ENCODE data around the gene TAF1B.
"Not testable (repeated sequence)": the region's sequence is repeated elsewhere in the genome, so short reads cannot be mapped to it uniquely, and the experiment has no call there.

The TAF1B gene

GRCh38 chr2:9832586-9832985 lies 10.7 kb upstream of the TAF1B start:
- no peak for DNase-seq

DNA sequence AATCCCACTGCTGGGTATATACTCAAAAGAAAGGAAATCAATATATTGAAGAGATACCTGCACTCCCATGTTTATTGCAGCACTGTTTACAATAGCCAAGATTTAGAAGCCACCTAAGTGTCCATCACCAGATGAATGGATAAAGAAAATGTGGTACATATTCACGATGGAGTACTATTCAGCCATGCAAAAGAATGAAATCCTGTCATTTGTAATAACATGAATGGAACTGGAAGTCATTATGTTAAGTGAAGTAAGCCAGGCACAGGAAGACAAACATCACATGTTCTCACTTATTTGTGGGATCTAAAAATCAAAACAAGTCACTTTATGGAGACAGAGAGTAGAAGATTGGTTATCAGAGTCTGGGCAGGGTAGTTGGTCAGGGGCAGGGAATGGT lies 8.2 kb upstream of the TAF1B start:
- DNase-seq = not testable (repeated sequence)

DNA sequence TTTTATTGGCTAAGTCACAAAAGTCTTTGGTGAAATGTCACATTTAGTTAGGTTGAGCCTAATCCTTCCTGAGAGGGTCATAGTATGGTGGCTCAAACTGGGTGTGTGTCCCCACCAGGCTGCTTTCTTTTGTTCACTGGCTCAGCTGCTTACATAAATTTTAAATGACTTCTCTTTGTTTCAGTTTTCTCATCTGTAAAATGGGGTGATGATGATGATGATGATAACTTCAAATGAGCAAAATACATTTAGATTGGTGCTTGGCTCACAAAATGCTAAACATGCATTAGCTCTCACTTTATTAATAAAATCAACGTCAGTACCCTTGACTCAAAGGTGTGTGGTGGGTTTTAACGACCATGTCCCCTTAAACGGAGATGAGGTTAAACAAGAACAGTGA lies 7.2 kb upstream of the TAF1B start:
- DNase-seq = no peak

- DNase-seq = no peak
Measured at GRCh38 chr2:9836517-9836916, 6.8 kb upstream of the TAF1B start.

DNA sequence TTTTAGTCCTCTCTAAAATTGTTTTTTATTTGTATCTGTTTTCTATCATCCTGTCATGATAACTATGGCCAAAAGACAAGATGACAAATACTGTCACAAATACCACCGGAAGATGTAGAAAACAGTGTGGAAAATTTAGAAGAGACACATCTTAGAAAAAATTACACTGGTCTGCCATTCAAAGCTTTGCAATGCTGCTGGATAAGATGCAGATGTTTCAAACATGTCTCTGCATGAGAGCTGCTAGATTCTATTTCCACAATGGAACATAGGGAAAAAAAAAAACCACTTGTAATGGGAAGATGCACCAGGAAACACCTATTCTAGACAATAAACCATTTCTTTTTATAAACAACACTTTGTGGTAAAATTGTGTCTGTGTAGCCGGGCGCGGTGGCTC lies 5.8 kb upstream of the TAF1B start:
- no peak for DNase-seq

DNA sequence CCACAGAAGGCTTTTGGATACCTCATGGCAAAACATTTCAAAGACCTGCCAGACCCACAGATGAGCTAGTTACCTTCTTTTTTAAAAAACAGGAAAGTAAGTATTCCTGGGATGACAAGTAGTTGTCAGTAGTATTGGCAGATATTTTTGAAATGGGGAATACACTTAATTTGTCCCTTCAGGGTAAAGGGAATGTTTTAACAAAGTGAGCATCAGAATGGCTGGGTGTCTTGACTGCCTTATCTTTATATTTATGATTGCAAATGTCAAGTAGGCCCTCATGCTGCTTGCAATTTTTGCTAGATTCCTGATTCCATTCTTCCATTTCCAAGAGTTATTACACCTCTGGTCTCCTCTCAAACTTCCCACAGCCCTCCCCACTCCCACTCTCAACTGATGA lies 4.9 kb upstream of the TAF1B start:
- no peak for DNase-seq

- no peak for DNase-seq
Measured at GRCh38 chr2:9842487-9843228, 616 bp upstream of the TAF1B start.

DNA sequence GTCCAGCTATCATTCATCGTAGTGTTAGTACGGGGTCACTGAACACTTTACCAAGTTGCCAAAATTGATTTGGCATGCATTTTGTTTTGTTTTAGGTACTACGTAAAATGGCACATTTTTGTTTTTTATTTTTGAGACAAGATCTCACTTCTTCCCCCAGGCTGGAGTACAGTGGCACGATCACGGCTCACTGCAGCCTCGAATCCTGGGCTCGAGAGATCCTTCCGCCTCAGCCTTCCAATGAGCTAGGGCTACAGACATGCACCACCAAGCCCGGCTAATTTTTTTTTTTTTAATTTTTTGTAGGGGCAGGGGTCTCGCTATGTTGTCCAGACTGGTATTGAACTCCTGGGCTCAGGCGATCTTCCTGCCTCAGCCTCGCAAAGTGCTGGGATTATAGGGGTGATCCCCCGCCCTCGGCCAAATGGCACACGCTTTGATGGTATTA lies 786 bp downstream of the TAF1B start:
- no peak for DNase-seq

GRCh38 chr2:9844576-9844975 lies 1.3 kb downstream of the TAF1B start:
- DNase-seq = no peak

DNA sequence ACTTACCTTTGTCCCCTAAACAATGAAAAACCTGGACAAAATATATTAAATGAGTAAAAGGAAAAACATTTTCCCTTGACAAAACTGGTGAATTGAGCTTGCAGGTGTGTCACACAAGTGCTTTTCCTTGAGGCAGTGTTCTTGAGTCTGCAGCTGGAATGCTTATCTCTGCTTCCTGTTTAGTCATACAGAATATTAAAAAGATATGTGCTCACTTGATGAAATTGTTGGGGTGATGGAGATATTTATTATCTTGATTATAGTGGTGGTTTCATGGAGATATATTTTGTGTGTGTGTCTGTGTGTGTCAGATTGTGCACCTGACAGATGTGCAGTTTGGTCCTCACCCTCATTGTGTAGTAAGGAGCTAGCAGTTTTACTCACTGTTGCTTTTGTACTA lies 3.3 kb downstream of the TAF1B start:
- no peak for DNase-seq

- no peak for DNase-seq
Measured at GRCh38 chr2:9847140-9847539, 3.9 kb downstream of the TAF1B start.

DNA sequence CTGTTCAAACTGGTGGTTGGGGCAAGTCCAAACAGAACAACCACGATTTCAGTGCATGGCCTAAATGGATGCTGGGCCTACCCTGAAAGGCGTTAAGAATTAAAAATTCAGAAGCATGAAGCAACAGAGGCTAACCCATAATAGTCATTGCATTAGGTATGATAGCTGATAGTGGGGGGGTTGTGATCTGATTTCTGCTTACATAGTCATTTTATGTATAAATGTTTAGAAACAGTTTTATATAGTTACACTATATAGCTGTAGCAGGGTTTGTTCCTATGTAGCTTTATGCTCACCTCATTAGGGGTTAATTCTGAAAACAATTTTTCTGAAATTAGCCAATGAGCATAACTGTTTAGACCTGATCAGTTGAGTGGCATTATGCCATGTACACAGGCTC lies 9.6 kb downstream of the TAF1B start:
- no peak for DNase-seq

GRCh38 chr2:9857814-9858729 lies 14.8 kb downstream of the TAF1B start:
- DNase-seq = no peak

- no peak for DNase-seq
Measured at GRCh38 chr2:9858730-9859068, 15.4 kb downstream of the TAF1B start.

DNA sequence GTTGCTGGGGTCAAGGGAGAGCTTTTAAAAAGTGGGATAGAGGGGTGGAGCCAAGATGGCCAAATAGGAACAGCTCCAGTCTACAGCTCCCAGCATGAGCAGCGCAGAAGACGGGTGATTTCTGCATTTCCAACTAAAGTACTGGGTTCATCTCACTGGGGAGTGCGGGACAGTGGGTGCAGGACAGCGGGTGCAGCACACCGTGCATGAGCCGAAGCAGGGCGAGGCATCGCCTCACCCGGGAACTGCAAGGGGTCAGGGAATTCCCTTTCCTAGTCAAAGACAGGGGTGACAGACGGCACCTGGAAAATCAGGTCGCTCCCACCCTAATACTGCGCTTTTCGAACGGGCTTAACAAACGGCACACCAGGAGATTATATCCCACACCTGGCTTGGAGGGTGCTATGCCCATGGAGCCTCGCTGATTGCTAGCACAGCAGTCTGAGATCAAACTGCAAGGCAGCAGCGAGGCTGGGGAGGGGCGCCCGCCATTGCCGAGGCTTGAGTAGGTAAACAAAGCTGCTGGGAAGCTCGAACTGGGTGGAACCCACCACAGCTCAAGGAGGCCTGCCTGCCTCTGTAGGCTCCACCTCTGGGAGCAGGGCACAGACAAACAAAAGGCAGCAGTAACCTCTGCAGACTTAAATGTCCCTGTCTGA lies 17.8 kb downstream of the TAF1B start:
- not testable (repeated sequence) for DNase-seq

DNA sequence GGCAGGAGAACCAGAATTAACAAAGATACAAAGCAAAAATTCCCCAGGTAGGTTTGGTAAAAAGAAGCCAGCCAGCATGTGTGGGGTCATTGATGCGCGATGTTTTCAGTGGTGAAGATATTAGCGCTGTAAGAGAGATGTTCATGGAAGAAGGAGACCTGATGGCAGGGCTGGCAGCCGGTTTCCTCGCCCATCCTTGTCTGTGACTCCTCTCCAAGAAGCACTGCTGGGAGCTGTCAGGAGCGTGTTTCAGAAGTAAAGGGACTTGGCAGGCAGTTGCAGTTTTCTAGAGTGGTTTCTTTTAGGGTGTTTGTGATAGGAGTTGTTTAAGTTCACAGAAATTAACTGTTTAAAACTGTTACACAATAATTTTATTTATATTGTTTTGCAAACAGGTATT lies 24.6 kb downstream of the TAF1B start:
- DNase-seq = no peak

GRCh38 chr2:9873337-9873736 lies 30.1 kb downstream of the TAF1B start:
- no peak for DNase-seq

GRCh38 chr2:9877026-9877425 lies 33.8 kb downstream of the TAF1B start:
- DNase-seq = no peak

- DNase-seq = no peak
Measured at GRCh38 chr2:9877726-9878125, 34.5 kb downstream of the TAF1B start.

- DNase-seq = no peak
Measured at GRCh38 chr2:9879455-9880194, 36.4 kb downstream of the TAF1B start.

DNA sequence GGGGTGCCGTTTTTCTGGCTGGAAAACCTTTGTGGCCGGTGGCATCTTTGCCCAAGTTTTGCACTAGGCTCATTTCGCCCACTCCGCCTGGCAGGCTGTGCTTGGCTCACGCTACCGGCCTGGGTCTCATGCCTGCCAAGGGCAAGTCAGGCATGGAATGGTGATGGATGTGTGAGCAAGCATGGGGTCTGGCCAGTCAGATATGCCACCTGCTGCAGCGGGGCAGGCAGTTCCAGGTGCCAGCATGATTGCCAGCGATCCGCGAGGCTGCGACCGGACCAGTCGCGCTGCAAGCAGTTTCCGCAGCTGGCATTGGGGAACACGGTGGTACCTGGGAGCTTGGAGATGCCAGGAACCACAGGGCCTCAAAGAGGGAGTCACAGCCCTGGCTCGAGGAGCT lies 40.6 kb downstream of the TAF1B start:
- DNase-seq = no peak

GRCh38 chr2:9884436-9884835 lies 41.2 kb downstream of the TAF1B start:
- DNase-seq = no peak

DNA sequence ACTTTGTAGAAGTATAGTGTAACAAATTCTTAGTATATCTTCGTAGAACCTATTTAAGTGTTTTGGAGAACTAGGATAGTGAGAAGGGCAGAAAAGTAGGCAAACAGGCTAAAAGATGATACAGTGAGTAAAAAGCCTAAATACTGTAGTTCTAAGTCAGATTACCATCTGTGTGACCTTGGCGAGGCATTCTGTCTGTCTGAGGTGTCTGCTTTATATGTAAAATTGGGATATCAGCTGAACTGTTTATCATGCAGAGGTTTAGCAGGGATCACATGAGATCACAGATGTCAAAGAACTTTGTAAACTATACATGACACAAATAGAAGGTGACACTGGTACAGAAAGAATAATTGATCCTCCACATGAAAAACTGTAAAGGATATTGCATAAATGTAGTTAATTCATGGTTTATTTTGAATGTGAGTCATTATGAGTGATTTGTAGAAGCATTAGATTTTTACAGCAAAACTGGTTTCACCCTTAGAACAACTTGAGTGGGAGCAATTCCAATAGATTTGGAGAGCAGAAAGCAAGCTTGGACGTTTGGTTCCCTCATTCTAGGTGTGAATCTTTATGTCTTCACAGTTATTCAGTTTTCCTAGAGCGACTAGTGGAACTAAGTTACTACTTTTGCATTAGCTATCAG lies 41.9 kb downstream of the TAF1B start:
- DNase-seq = no peak

Measured in DMS153 (cell line).